Heart left ventricle (tissue), 13 donors: ENCODE measurements around the gene CIT.

Experiments
- POLR2A ChIP-seq, 2 donors: fragments of 450-650 bp; IDR thresholded peaks; one replicate each; pipeline ENCODE4 v1.6.1; 2017; ENCODE audit warnings: antibody characterized with exemption in 2 of 2, mild to moderate bottlenecking in 2 of 2, moderate library complexity in 2 of 2
- TF ChIP-seq, protein P1 (sequence below), 12 donors: fragments of 200-600 bp; sonication (generic) in 4 of 12; IDR thresholded peaks; one replicate each; pipeline versions ENCODE4 v1.5.0 to v1.8.0; 2018 to 2022; ENCODE audit warnings: antibody characterized with exemption in 12 of 12, mild to moderate bottlenecking in 5 of 12
- donor health status: ischemic (EF 13 %, LVEDD 7.1; RV severe dilation, severe dysfunction).
- donor health status: DM: no; HTN: yes; CAD: no.
- donor health status: DM: no; HTN: no; CAD: no.
- donor health status: ischemic (EF 25% LVEDD 6.9; RV normal size, moderate dysfunction).
- donor health status: ischemic (EF 25% LVEDD 5.7; RV mildly dilated, moderate dysfunction).
- donor health status: ischemic (EF 35%, LVEDD 5.7; RV mildly dilated, moderate dysfunction).
- donor health status: nonischemic (EF 11% LVEDD 7.7; RV severe dilation, severe dysfunction).
- donor health status: DM: yes; HTN: yes; CAD: no.
- donor health status: PGD.
- donor health status: ischemic (EF 29% LVEDD 5.4; RV normal size, mild dysfunction).
- donor health status: nonischemic (EF 23%, LVEDD 6.1; RV moderate dilation, normal function).

DNA sequence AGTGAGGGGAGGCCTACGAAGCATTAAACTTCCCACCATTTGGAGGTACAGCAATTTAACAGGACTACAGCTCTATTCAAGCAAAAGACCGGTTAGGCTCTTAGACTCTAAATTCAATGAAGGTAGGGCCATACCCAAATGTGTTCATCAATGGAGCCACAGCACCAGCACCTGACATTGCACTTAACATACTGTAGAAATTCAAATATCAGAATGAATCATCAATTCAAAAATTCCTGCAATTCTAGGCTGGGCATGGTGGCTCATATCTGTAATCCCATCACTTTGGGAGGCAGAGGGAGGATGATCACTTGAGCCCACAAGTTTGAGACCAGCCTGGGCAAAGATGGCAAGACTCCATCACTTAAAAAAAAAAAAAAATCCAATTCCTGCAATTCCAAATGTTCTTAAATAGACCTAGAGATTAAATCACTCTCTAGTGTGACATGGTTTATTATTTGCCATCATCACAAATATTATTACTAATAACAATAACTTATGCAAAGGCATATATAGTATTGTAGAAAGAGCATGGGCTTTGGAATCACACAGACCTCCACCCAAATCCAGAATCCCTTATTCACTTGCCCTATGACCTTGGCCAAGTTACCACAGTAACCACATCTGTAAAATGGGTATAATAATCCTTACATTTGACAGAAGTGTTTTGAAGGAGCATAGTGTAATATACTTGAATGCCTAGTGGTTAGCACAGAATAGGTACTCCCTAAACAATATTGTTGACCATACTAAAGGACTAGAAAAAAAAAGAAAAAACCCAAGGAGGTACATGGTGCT is 59.4 kb downstream of the CIT start:
- TF ChIP-seq, protein P1, sequence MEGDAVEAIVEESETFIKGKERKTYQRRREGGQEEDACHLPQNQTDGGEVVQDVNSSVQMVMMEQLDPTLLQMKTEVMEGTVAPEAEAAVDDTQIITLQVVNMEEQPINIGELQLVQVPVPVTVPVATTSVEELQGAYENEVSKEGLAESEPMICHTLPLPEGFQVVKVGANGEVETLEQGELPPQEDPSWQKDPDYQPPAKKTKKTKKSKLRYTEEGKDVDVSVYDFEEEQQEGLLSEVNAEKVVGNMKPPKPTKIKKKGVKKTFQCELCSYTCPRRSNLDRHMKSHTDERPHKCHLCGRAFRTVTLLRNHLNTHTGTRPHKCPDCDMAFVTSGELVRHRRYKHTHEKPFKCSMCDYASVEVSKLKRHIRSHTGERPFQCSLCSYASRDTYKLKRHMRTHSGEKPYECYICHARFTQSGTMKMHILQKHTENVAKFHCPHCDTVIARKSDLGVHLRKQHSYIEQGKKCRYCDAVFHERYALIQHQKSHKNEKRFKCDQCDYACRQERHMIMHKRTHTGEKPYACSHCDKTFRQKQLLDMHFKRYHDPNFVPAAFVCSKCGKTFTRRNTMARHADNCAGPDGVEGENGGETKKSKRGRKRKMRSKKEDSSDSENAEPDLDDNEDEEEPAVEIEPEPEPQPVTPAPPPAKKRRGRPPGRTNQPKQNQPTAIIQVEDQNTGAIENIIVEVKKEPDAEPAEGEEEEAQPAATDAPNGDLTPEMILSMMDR (IDR thresholded peaks at IDR 0.05), result no peak
- TF ChIP-seq POLR2A (IDR thresholded peaks at IDR 0.05), result no peak
